ENCODE data around the gene IL1RAPL2.
A peak's percentile ranks its signal among the peaks of the same experiment; 100 is the strongest.
"Not testable (repeated sequence)": the region's sequence is repeated elsewhere in the genome, so short reads cannot be mapped to it uniquely, and the experiment has no call there.

IL1RAPL2 gene

GRCh38 chrX:104565791-104566680 is at the start of gene IL1RAPL2:
IL1RAPL2 (plus strand) TSS chrX:104566199.
- peak; percentile 68 for DNase-seq

GRCh38 chrX:104522386-104522785 is 43.6 kb upstream of the IL1RAPL2 start:
- DNase-seq, result no peak

- no peak for DNase-seq
Observed at GRCh38 chrX:104523858-104524257, 42.1 kb upstream of the IL1RAPL2 start.

GRCh38 chrX:104539081-104539480 is 26.9 kb upstream of the IL1RAPL2 start:
- no peak for DNase-seq

- DNase-seq, result not testable (repeated sequence)
Observed at GRCh38 chrX:104542447-104542846, 23.6 kb upstream of the IL1RAPL2 start.

- DNase-seq, result no peak
Observed at GRCh38 chrX:104564335-104564734, 1.7 kb upstream of the IL1RAPL2 start.

GRCh38 chrX:104564921-104565703 is 887 bp upstream of the IL1RAPL2 start:
- DNase-seq, result no peak

GRCh38 chrX:104566681-104567501 is 892 bp downstream of the IL1RAPL2 start:
- DNase-seq, result peak; percentile 47

- no peak for DNase-seq
Observed at GRCh38 chrX:104567506-104567905, 1.5 kb downstream of the IL1RAPL2 start.

- no peak for DNase-seq
Observed at GRCh38 chrX:104568304-104568915, 2.4 kb downstream of the IL1RAPL2 start.

- no peak for DNase-seq
Observed at GRCh38 chrX:104618106-104618895, 52.3 kb downstream of the IL1RAPL2 start.

GRCh38 chrX:104621781-104622180 is 55.8 kb downstream of the IL1RAPL2 start:
- DNase-seq, result no peak

GRCh38 chrX:104641176-104641575 is 75.2 kb downstream of the IL1RAPL2 start:
- DNase-seq, result no peak

- no peak for DNase-seq
Observed at GRCh38 chrX:104647084-104647483, 81.1 kb downstream of the IL1RAPL2 start.

- no peak for DNase-seq
Observed at GRCh38 chrX:104659005-104659744, 93.2 kb downstream of the IL1RAPL2 start.

- no peak for DNase-seq
Observed at GRCh38 chrX:104660092-104660491, 94.1 kb downstream of the IL1RAPL2 start.

- DNase-seq, result no peak
Observed at GRCh38 chrX:104662694-104663093, 96.7 kb downstream of the IL1RAPL2 start.

- DNase-seq, result no peak
Observed at GRCh38 chrX:104665691-104666090, 99.7 kb downstream of the IL1RAPL2 start.

- DNase-seq, result no peak
Observed at GRCh38 chrX:104668550-104668949, 102.6 kb downstream of the IL1RAPL2 start.

- DNase-seq, result no peak
Observed at GRCh38 chrX:104669063-104669462, 103.1 kb downstream of the IL1RAPL2 start.

- no peak for DNase-seq
Observed at GRCh38 chrX:104670051-104670450, 104.1 kb downstream of the IL1RAPL2 start.
